ENCODE data around the gene GSN.

GRCh38 chr9:121222524-121223171 lies 45.3 kb upstream of the GSN start:
- TF ChIP-seq POLR2A (IDR thresholded peaks at IDR 0.05), result no peak
- TF ChIP-seq, protein P1, sequence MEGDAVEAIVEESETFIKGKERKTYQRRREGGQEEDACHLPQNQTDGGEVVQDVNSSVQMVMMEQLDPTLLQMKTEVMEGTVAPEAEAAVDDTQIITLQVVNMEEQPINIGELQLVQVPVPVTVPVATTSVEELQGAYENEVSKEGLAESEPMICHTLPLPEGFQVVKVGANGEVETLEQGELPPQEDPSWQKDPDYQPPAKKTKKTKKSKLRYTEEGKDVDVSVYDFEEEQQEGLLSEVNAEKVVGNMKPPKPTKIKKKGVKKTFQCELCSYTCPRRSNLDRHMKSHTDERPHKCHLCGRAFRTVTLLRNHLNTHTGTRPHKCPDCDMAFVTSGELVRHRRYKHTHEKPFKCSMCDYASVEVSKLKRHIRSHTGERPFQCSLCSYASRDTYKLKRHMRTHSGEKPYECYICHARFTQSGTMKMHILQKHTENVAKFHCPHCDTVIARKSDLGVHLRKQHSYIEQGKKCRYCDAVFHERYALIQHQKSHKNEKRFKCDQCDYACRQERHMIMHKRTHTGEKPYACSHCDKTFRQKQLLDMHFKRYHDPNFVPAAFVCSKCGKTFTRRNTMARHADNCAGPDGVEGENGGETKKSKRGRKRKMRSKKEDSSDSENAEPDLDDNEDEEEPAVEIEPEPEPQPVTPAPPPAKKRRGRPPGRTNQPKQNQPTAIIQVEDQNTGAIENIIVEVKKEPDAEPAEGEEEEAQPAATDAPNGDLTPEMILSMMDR (IDR thresholded peaks at IDR 0.05 in 4 of 5, conservative IDR thresholded peaks at IDR 0.05 in 1 of 5), result peak; percentile 46 to 70 (median 53)
